Osteoblast (primary cell): ENCODE data around the gene LAMA5. TPM values are rescaled to one million over a fixed set of nuclear protein-coding genes. Genes with fewer than 3 reads are reported as not detected.

Source experiments
- DNase-seq: peaks from one replicate; pipeline ENCODE4 v3.0.0; 2011; ENCODE audit warnings: low spot score, mixed read lengths; ENCODE audit not compliant: insufficient read length; ENCODE audit errors: missing footprints
- H2AFZ ChIP-seq: 2 replicates; pipeline ENCODE4 v1.6.0; 2011; ENCODE audit warnings: mild to moderate bottlenecking, low read length
- H3K27ac ChIP-seq: 2 replicates; pipeline ENCODE4 v1.5.1; 2011; ENCODE audit warnings: mild to moderate bottlenecking, low read depth, low read length, moderate library complexity
- H3K27me3 ChIP-seq: 2 replicates; pipeline ENCODE4 v1.6.0; 2012; ENCODE audit warnings: mild to moderate bottlenecking, control low read depth, inconsistent platforms, low read length, moderate library complexity; ENCODE audit not compliant: insufficient read depth
- H3K36me3 ChIP-seq: 2 replicates; pipeline ENCODE4 v1.5.1; 2011; ENCODE audit warnings: mild to moderate bottlenecking, low read length, control low read depth, moderate library complexity; ENCODE audit not compliant: insufficient read depth
- H3K4me1 ChIP-seq: 2 replicates; pipeline ENCODE4 v1.5.1; 2011; ENCODE audit warnings: mild to moderate bottlenecking, low read length, control low read depth, moderate library complexity; ENCODE audit not compliant: insufficient read depth
- H3K4me2 ChIP-seq: 2 replicates; pipeline ENCODE4 v1.6.0; 2011; ENCODE audit warnings: mild to moderate bottlenecking, low read length; ENCODE audit not compliant: insufficient read depth
- H3K4me3 ChIP-seq: fragments of 200-600 bp; sonication (generic); 3 replicates; pipeline ENCODE4 v1.5.1; 2012; ENCODE audit warnings: mild to moderate bottlenecking, low read length, inconsistent platforms; ENCODE audit not compliant: insufficient read depth
- H3K79me2 ChIP-seq: 2 replicates; pipeline ENCODE4 v1.6.0; 2012; ENCODE audit warnings: mild to moderate bottlenecking, low read length, control low read depth, inconsistent platforms; ENCODE audit not compliant: insufficient read depth
- H3K9me3 ChIP-seq: 2 replicates; pipeline ENCODE4 v1.5.1; 2011; ENCODE audit warnings: low read depth, low read length, control low read depth
- H4K20me1 ChIP-seq: 2 replicates; pipeline ENCODE4 v1.6.0; 2012; ENCODE audit warnings: mild to moderate bottlenecking, low read length, control low read depth; ENCODE audit not compliant: insufficient read depth
- total RNA-seq: library from RNA; depleted of rRNA; stranded (reverse); fragments of >200 nt; gene quantifications from 2 replicates; pipeline ENCODE4 v1.2.3, GENCODE V29; 2012
- TF ChIP-seq, protein P1 (sequence below): IDR thresholded peaks from 2 replicates; pipeline ENCODE4 v1.5.1; 2011; ENCODE audit warnings: mild to moderate bottlenecking, low read depth, low read length, moderate library complexity; ENCODE audit errors: extremely low read depth

The LAMA5 gene
- total RNA-seq, 1 donor = 2.2 TPM

- no peaks in the 10 kb centered on the region for H3K4me1 ChIP-seq
- no peaks in the 10 kb centered on the region for H4K20me1 ChIP-seq
- H3K4me3 ChIP-seq = no peak overlapping the region
- H2AFZ ChIP-seq = no peak overlapping the region
- no peak for DNase-seq
- TF ChIP-seq, protein P1, sequence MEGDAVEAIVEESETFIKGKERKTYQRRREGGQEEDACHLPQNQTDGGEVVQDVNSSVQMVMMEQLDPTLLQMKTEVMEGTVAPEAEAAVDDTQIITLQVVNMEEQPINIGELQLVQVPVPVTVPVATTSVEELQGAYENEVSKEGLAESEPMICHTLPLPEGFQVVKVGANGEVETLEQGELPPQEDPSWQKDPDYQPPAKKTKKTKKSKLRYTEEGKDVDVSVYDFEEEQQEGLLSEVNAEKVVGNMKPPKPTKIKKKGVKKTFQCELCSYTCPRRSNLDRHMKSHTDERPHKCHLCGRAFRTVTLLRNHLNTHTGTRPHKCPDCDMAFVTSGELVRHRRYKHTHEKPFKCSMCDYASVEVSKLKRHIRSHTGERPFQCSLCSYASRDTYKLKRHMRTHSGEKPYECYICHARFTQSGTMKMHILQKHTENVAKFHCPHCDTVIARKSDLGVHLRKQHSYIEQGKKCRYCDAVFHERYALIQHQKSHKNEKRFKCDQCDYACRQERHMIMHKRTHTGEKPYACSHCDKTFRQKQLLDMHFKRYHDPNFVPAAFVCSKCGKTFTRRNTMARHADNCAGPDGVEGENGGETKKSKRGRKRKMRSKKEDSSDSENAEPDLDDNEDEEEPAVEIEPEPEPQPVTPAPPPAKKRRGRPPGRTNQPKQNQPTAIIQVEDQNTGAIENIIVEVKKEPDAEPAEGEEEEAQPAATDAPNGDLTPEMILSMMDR = no peak
- H3K79me2 ChIP-seq = no peaks in the 10 kb centered on the region
- no peaks in the 10 kb centered on the region for H3K27me3 ChIP-seq
- H3K4me2 ChIP-seq = no peak overlapping the region
- no peaks in the 10 kb centered on the region for H3K36me3 ChIP-seq
- H3K27ac ChIP-seq = no peak overlapping the region
- no peaks in the 10 kb centered on the region for H3K9me3 ChIP-seq
Observed at GRCh38 chr20:62315773-62316172, 51.3 kb downstream of the LAMA5 start.

DNA sequence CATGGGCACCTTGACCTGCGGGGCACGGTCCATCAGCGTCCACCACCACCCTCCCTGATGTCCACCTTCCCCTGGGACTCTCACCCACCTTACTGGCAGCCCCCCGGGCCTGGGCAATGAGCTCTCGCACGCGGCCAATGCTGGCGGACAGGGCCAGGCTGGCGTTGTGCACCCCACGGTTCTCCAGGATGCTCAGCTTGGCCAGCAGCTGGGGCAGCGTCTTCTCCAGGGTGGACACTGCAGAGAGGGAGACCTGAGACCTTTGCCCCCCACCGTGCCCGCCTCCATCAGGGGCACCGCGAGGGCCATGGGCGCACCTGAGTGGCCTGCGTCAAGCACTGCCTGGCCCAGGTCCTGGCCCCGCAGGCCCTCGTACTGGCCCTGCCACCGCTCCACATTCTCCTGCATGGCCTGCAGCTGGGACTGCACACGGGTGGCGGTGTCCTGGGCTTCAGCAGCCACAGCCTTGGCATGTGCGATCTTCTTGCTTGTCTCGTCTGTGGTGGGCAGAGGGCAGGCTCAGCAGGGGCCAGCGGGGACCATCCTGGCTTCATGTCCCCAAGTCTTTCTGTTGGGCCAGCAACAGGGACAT, 52.3 kb downstream of the LAMA5 start:
- DNase-seq = peak; percentile 87
- no peak overlapping the region for H3K4me2 ChIP-seq
- no peaks in the 10 kb centered on the region for H3K79me2 ChIP-seq
- H3K27ac ChIP-seq = no peak overlapping the region
- no peaks in the 10 kb centered on the region for H3K4me1 ChIP-seq
- no peaks in the 10 kb centered on the region for H4K20me1 ChIP-seq
- H3K27me3 ChIP-seq = no peaks in the 10 kb centered on the region
- no peaks in the 10 kb centered on the region for H3K9me3 ChIP-seq
- no peaks in the 10 kb centered on the region for H3K36me3 ChIP-seq
- no peak overlapping the region for H3K4me3 ChIP-seq
- H2AFZ ChIP-seq = no peak overlapping the region
- TF ChIP-seq, protein P1 = no peak

DNA sequence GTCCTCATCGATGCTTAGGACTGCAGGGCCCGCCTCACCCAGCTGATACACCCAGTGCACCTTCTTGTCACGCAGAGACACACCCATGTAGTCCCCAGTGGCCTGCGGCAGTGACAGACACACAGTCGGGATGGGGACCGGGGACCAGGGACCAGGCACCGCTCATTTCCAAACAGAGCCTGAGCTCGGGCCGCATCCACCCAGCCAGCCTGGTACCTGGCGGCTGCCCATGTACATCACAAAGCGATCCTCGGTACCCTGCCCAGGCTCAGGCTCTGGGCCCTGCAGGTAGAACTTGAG, 52.8 kb downstream of the LAMA5 start:
- no peaks in the 10 kb centered on the region for H3K9me3 ChIP-seq
- no peak overlapping the region for H3K27ac ChIP-seq
- H4K20me1 ChIP-seq = no peaks in the 10 kb centered on the region
- H3K36me3 ChIP-seq = peaks cover under 1% of the 10 kb centered on the region
- H3K4me3 ChIP-seq = no peak overlapping the region
- no peak overlapping the region for H3K4me2 ChIP-seq
- no peaks in the 10 kb centered on the region for H3K27me3 ChIP-seq
- H3K79me2 ChIP-seq = no peaks in the 10 kb centered on the region
- no peak overlapping the region for H2AFZ ChIP-seq
- TF ChIP-seq, protein P1 = no peak
- no peak for DNase-seq
- H3K4me1 ChIP-seq = no peaks in the 10 kb centered on the region

DNA sequence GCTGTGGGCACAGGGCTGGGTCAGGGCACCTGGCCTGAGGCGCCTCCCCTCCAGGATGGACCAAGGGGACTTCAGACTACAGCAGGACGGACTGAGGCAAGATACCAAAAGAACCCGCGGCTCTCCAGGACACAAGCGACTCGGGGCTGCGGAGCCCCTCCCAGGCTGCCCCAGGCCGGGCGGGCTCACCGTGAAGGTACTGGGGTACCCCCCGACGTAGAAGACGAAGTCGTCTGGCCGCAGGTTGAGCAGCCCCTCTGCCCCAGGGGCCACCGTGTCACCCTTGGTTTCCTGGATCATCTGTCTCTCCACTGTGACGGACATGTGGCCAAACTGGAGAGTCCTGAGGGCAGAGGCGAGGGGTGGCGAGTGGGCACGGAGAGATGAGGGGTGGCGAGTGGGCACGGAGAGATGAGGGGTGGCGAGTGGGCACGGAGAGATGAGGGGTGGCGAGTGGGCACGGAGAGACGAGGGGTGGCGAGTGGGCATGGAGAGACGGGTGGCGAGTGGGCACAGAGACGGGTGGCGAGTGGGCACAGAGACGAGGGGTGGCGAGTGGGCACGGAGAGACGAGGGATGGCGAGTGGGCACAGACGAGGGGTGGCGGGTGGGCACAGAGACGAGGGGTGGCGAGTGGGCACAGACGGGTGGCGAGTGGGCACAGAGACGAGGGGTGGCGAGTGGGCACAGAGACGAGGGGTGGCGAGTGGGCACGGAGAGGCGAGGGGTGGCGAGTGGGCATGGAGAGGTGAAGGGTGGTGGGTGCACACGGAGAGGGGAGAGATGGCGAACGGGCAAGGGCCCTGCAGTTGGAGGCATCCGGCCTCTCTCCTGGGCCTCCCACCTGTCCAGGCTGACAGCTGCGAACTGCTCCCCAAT, 53.4 kb downstream of the LAMA5 start:
- no peak for DNase-seq
- Histone ChIP-seq H2AFZ (no peak overlapping the region), H3K79me2 (no peaks in the 10 kb centered on the region), H3K36me3 (peaks cover 6% of the 10 kb centered on the region), H3K4me3 (no peak overlapping the region), H3K4me2 (no peak overlapping the region), H3K9me3 (no peaks in the 10 kb centered on the region), H3K27me3 (no peaks in the 10 kb centered on the region), H3K27ac (no peak overlapping the region), H4K20me1 (peaks cover under 1% of the 10 kb centered on the region), H3K4me1 (no peaks in the 10 kb centered on the region)
- TF ChIP-seq, protein P1 = no peak
